ENCODE results near the gene SPATA32. TPM values are rescaled to one million over a fixed set of nuclear protein-coding genes. Genes with fewer than 3 reads are reported as not detected.

The SPATA32 gene
- total RNA-seq, 4 donors from 2014 or later, result not detected

GRCh38 chr17:45299361-45299760 lies 37.5 kb upstream of the SPATA32 start:
- no peak for DNase-seq
- TF ChIP-seq, protein P1, sequence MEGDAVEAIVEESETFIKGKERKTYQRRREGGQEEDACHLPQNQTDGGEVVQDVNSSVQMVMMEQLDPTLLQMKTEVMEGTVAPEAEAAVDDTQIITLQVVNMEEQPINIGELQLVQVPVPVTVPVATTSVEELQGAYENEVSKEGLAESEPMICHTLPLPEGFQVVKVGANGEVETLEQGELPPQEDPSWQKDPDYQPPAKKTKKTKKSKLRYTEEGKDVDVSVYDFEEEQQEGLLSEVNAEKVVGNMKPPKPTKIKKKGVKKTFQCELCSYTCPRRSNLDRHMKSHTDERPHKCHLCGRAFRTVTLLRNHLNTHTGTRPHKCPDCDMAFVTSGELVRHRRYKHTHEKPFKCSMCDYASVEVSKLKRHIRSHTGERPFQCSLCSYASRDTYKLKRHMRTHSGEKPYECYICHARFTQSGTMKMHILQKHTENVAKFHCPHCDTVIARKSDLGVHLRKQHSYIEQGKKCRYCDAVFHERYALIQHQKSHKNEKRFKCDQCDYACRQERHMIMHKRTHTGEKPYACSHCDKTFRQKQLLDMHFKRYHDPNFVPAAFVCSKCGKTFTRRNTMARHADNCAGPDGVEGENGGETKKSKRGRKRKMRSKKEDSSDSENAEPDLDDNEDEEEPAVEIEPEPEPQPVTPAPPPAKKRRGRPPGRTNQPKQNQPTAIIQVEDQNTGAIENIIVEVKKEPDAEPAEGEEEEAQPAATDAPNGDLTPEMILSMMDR (IDR thresholded peaks at IDR 0.05), result no peak
- TF ChIP-seq POLR2A (IDR thresholded peaks at IDR 0.05), result no peak
- no peak overlapping the region for H3K27ac ChIP-seq
- H3K9me3 ChIP-seq, result no peaks in the 10 kb centered on the region
- intact Hi-C loops (cut with DNase I), result no loop called here
- H3K4me1 ChIP-seq, result peaks cover 16 to 52% of the 10 kb centered on the region in 2 donors
- no peaks in the 10 kb centered on the region for H3K27me3 ChIP-seq
- H3K36me3 ChIP-seq, result no peaks in the 10 kb centered on the region
- no peak overlapping the region for H3K4me3 ChIP-seq (replicated peaks in 1 of 3)
- WGBS, 2 donors, result 58 to 92% methylated on average over 2 of the region's 2 CpGs

DNA sequence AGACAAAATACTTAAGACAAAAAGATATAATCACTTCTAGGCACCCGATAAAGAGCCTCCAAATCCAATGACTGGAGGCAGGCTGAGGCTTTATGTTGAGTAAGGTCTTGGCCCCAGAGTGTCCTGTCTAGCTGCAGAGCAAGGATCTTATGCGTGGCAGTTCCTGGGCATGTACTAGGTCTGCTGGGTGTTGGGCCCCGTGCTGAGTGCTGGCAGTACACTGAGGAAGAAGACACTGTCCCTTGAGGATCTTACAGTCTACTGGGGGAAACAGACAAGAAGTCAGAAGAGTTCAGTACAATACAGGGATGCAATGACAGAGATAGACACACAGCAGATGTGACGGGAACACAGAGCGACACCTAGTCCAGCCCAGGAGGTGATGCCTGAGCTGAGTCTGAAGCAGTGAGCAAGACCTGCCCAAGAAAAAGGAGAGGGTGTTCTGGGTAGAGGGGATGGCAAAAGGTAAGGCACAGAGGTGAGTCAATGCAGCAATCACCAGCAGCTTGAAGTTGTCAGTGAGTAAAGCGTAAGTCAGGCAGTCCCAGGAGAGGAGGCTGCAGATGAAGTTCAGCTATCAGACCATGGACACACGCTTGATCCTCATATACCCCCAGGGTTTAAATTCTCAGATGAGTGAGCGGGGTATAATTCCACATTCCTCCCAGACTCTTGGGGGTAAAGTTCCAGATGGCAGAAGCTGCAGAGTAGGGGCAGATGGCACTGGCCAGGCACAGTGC lies 36.8 kb upstream of the SPATA32 start:
- WGBS, 2 donors, result 90 to 95% methylated on average over 8 of the region's 8 CpGs
- H3K4me1 ChIP-seq, result peaks cover 23 to 59% of the 10 kb centered on the region in 2 donors
- intact Hi-C loops (cut with DNase I), result no loop called here
- no peaks in the 10 kb centered on the region for H3K9me3 ChIP-seq
- no peaks in the 10 kb centered on the region for H3K36me3 ChIP-seq
- H3K27ac ChIP-seq, result no peak overlapping the region
- H3K27me3 ChIP-seq, result no peaks in the 10 kb centered on the region
- DNase-seq, result no peak
- H3K4me3 ChIP-seq (replicated peaks in 1 of 3), result no peak overlapping the region
- TF ChIP-seq POLR2A (IDR thresholded peaks at IDR 0.05), result no peak
- TF ChIP-seq, protein P1 (IDR thresholded peaks at IDR 0.05), result no peak

GRCh38 chr17:45296833-45297124 lies 34.9 kb upstream of the SPATA32 start:
- H3K27ac ChIP-seq, result no peak overlapping the region

DNA sequence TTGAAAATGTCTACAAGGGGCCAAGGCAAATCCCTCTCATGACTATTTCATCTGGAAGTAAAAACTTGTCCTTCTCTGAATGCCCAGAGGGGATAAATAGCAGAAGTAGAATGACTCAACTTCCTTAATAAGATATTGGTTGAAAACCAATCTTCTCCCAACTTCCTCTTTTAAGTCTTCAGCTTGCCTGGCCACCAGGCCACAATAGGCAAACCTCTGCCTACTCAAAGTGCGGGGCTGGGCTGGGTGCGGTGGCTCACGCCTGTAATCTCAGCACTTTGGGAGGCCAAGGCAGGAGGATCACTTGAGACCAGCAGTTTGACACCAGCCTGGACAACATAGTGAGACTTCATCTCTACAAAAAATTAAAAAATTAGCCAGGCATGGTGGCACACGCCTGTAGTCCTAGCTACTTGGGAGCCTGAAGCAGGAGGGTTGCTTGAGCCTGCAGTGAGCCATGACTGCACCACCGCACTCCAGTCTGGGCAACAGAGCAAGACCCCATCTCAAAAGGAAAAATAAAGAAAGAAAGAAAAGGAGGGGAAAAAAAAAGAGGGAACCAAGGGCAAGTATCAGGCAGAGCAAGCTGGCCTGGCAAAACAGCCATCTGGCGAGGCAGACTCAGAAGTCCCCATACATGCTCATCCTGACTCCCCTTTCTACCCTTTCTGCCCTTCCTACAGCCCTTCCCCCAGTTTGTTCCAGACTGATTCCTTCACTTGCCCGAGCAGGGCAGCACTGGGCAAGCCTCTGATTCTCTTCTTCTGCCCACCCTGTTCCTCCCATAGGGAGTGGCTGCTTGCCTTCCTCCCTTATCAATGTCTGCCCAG lies 34.3 kb upstream of the SPATA32 start:
- Histone ChIP-seq H3K4me1 (peaks cover 48 to 74% of the 10 kb centered on the region in 2 donors), H3K27ac (no peak overlapping the region), H3K36me3 (no peaks in the 10 kb centered on the region), H3K9me3 (no peaks in the 10 kb centered on the region), H3K4me3 (replicated peaks in 1 of 3) (no peak overlapping the region), H3K27me3 (no peaks in the 10 kb centered on the region)
- 90 to 92% methylated on average over 7 of the region's 7 CpGs for WGBS, 2 donors
- no peak for TF ChIP-seq POLR2A (IDR thresholded peaks at IDR 0.05)
- TF ChIP-seq, protein P1 (IDR thresholded peaks at IDR 0.05), result no peak
- DNase-seq, result no peak
- intact Hi-C loops (cut with DNase I), result no loop called here

More at GRCh38 chr17:45296833-45297124, 34.9 kb upstream of the SPATA32 start:
- intact Hi-C loops (cut with DNase I), result no loop called here
- TF ChIP-seq, protein P1 (IDR thresholded peaks at IDR 0.05), result no peak
- TF ChIP-seq POLR2A (IDR thresholded peaks at IDR 0.05), result no peak
- H3K4me1 ChIP-seq, result peaks cover 42 to 68% of the 10 kb centered on the region in 2 donors
- no peaks in the 10 kb centered on the region for H3K36me3 ChIP-seq
- no peaks in the 10 kb centered on the region for H3K27me3 ChIP-seq
- H3K4me3 ChIP-seq (replicated peaks in 1 of 3), result no peak overlapping the region
- WGBS, 2 donors, result 47 to 50% methylated on average over 1 of the region's 1 CpG
- no peaks in the 10 kb centered on the region for H3K9me3 ChIP-seq
- DNase-seq, result no peak

- no peaks in the 10 kb centered on the region for H3K27me3 ChIP-seq
- peak overlapping the region; percentile 53 to 82 (median 79) for H3K27ac ChIP-seq
- intact Hi-C loops (cut with DNase I), result no loop called here
- peaks cover 65 to 84% of the 10 kb centered on the region in 2 donors for H3K4me1 ChIP-seq
- TF ChIP-seq, protein P1 (IDR thresholded peaks at IDR 0.05), result peak in 1 of 6 experiments; percentile 19
- no peak for TF ChIP-seq POLR2A (IDR thresholded peaks at IDR 0.05)
- H3K36me3 ChIP-seq, result no peaks in the 10 kb centered on the region
- peak; percentile 82 to 85 for DNase-seq
- no peaks in the 10 kb centered on the region for H3K9me3 ChIP-seq
- 13 to 19% methylated on average over 3 of the region's 3 CpGs for WGBS, 2 donors
- H3K4me3 ChIP-seq (replicated peaks in 1 of 3), result no peak overlapping the region
These were observed 32.6 kb upstream of the SPATA32 start for GRCh38 chr17:45294506-45294905.

Measured in thyroid gland (tissue), 4 donors.